ENCODE data around the gene TRIOBP. TPM values are rescaled to one million over a fixed set of nuclear protein-coding genes. Genes with fewer than 3 reads are reported as not detected.

Gene TRIOBP
- polyA plus RNA-seq, 2 donors, result 57.8 to 63.8 TPM

DNA sequence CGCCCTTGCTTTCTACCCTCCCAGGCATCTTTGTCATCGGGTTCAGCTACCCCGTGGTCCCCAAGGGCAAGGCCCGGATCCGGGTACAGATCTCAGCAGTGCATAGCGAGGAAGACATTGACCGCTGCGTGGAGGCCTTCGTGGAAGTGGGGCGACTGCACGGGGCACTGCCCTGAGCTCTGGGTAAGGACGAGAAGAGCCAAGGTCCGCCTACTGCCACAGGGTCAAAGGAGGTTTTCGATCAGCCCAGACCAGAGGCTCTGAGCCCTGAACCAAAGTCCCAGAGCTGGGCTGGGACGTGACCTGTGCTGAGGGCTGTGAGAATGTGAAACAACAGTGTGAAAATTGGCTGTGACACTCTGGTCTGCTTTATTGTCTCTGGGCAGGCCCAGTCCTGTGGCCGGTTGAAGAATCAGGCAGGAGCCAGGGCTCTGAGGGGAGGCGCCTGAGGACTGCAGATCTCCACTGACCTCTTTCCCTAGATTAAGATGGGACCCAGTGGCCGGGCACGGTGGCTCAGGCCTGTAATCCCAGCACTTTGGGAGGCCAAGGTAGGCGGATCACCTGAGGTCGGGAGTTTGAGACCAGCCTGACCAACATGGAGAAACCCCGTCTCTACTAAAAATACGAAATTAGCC lies 119.8 kb downstream of the TRIOBP start:
- 90 to 92% methylated on average over 22 to 23 of the region's 23 CpGs for WGBS, 2 donors
- peaks cover 3 to 17% of the 10 kb centered on the region in 2 donors for H3K36me3 ChIP-seq (ENCODE audit: control insufficient read depth in 2 of 2, insufficient read depth in 2 of 2, low read length in 1 of 2)
- no peak overlapping the region for H3K27ac ChIP-seq (ENCODE audit: low read depth in 2 of 2, low read length in 1 of 2)
- H3K27me3 ChIP-seq (ENCODE audit: control insufficient read depth in 1 of 2, insufficient read depth in 2 of 2, low read length in 2 of 2), result no peaks in the 10 kb centered on the region
- peaks cover 10 to 14% of the 10 kb centered on the region in 2 donors for H3K4me1 ChIP-seq (ENCODE audit: control insufficient read depth in 2 of 2, insufficient read depth in 2 of 2, low read length in 1 of 2)
- no peaks in the 10 kb centered on the region for H3K9me3 ChIP-seq (ENCODE audit: control insufficient read depth in 2 of 2, insufficient read depth in 1 of 2, low read depth in 1 of 2, low read length in 1 of 2)
- H3K4me3 ChIP-seq (ENCODE audit: low read depth in 1 of 2, low read length in 2 of 2), result no peak overlapping the region

DNA sequence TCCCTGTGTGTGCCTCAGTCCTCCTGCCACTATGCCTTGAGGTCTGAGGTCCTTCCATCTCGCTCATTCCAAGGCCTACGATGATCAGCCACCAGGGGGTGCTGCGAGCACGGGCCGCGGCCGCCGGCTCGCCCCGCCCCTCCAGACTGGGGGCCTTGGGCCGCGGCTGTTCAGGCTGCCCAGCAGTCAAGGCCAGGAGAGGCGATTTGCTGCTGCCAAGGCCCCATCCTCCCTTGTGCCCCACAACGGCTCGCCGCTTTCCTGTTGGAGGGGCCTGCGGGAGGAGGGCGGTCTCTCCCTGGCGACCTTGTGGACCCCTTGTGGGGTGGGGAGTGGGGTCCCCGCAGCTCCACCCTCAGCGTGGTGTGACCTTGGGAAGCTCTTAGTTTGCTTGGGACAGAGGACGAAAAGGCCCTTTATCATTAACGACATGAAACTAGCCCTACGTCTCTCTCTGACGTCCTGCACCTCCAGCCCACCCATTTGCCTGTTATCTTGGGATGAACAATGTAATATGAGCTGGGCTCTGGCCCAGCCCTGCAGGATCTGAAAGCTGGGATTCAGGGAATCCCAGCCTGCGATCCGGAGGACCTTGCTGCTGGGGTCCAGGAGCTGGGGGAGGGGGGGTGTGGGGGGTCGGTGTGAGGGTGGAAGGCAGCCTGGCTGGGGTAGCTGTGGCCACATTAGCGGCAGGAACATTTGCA lies 121.0 kb downstream of the TRIOBP start:
- Histone ChIP-seq H3K27ac (ENCODE audit: low read depth in 2 of 2, low read length in 1 of 2) (no peak overlapping the region), H3K9me3 (ENCODE audit: control insufficient read depth in 2 of 2, insufficient read depth in 1 of 2, low read depth in 1 of 2, low read length in 1 of 2) (no peaks in the 10 kb centered on the region), H3K4me3 (ENCODE audit: low read depth in 1 of 2, low read length in 2 of 2) (peak overlapping the region; percentile 7 to 29), H3K4me1 (ENCODE audit: control insufficient read depth in 2 of 2, insufficient read depth in 2 of 2, low read length in 1 of 2) (peaks cover 10 to 14% of the 10 kb centered on the region in 2 donors), H3K27me3 (ENCODE audit: control insufficient read depth in 1 of 2, insufficient read depth in 2 of 2, low read length in 2 of 2) (no peaks in the 10 kb centered on the region), H3K36me3 (ENCODE audit: control insufficient read depth in 2 of 2, insufficient read depth in 2 of 2, low read length in 1 of 2) (peaks cover 3 to 17% of the 10 kb centered on the region in 2 donors)
- WGBS, 2 donors, result 3 to 4% methylated on average over 27 to 29 of the region's 29 CpGs

- WGBS, 2 donors, result 2 to 3% methylated on average over 60 to 68 of the region's 68 CpGs
- no peaks in the 10 kb centered on the region for H3K27me3 ChIP-seq (ENCODE audit: control insufficient read depth in 1 of 2, insufficient read depth in 2 of 2, low read length in 2 of 2)
- no peaks in the 10 kb centered on the region for H3K9me3 ChIP-seq (ENCODE audit: control insufficient read depth in 2 of 2, insufficient read depth in 1 of 2, low read depth in 1 of 2, low read length in 1 of 2)
- peaks cover 10 to 14% of the 10 kb centered on the region in 2 donors for H3K4me1 ChIP-seq (ENCODE audit: control insufficient read depth in 2 of 2, insufficient read depth in 2 of 2, low read length in 1 of 2)
- H3K27ac ChIP-seq (ENCODE audit: low read depth in 2 of 2, low read length in 1 of 2), result no peak overlapping the region
- H3K36me3 ChIP-seq (ENCODE audit: control insufficient read depth in 2 of 2, insufficient read depth in 2 of 2, low read length in 1 of 2), result peaks cover 3 to 12% of the 10 kb centered on the region in 2 donors
- peak overlapping the region; percentile 12 to 29 for H3K4me3 ChIP-seq (ENCODE audit: low read depth in 1 of 2, low read length in 2 of 2)
Measured at GRCh38 chr22:37818409-37819104, 121.7 kb downstream of the TRIOBP start.

- WGBS, 2 donors, result 27 to 28% methylated on average over 13 to 14 of the region's 14 CpGs
- H3K9me3 ChIP-seq (ENCODE audit: control insufficient read depth in 2 of 2, insufficient read depth in 1 of 2, low read depth in 1 of 2, low read length in 1 of 2), result no peaks in the 10 kb centered on the region
- H3K27me3 ChIP-seq (ENCODE audit: control insufficient read depth in 1 of 2, insufficient read depth in 2 of 2, low read length in 2 of 2), result no peaks in the 10 kb centered on the region
- H3K4me1 ChIP-seq (ENCODE audit: control insufficient read depth in 2 of 2, insufficient read depth in 2 of 2, low read length in 1 of 2), result peaks cover 10 to 14% of the 10 kb centered on the region in 2 donors
- H3K27ac ChIP-seq (ENCODE audit: low read depth in 2 of 2, low read length in 1 of 2), result no peak overlapping the region
- peaks cover 3 to 12% of the 10 kb centered on the region in 2 donors for H3K36me3 ChIP-seq (ENCODE audit: control insufficient read depth in 2 of 2, insufficient read depth in 2 of 2, low read length in 1 of 2)
- H3K4me3 ChIP-seq (ENCODE audit: low read depth in 1 of 2, low read length in 2 of 2), result peak overlapping the region; percentile 12 to 29
Measured at GRCh38 chr22:37819105-37819433, 122.2 kb downstream of the TRIOBP start.

GRCh38 chr22:37820350-37820749 lies 123.5 kb downstream of the TRIOBP start:
- no peaks in the 10 kb centered on the region for H3K27me3 ChIP-seq (ENCODE audit: control insufficient read depth in 1 of 2, insufficient read depth in 2 of 2, low read length in 2 of 2)
- no peaks in the 10 kb centered on the region for H3K9me3 ChIP-seq (ENCODE audit: control insufficient read depth in 2 of 2, insufficient read depth in 1 of 2, low read depth in 1 of 2, low read length in 1 of 2)
- peaks cover 0 to 4% of the 10 kb centered on the region in 2 donors for H3K36me3 ChIP-seq (ENCODE audit: control insufficient read depth in 2 of 2, insufficient read depth in 2 of 2, low read length in 1 of 2)
- no peak overlapping the region for H3K27ac ChIP-seq (ENCODE audit: low read depth in 2 of 2, low read length in 1 of 2)
- H3K4me1 ChIP-seq (ENCODE audit: control insufficient read depth in 2 of 2, insufficient read depth in 2 of 2, low read length in 1 of 2), result peaks cover 19 to 23% of the 10 kb centered on the region in 2 donors
- H3K4me3 ChIP-seq (ENCODE audit: low read depth in 1 of 2, low read length in 2 of 2), result no peak overlapping the region
- 87 to 98% methylated on average over 5 of the region's 5 CpGs for WGBS, 2 donors

- Histone ChIP-seq H3K9me3 (ENCODE audit: control insufficient read depth in 2 of 2, insufficient read depth in 1 of 2, low read depth in 1 of 2, low read length in 1 of 2) (no peaks in the 10 kb centered on the region), H3K4me1 (ENCODE audit: control insufficient read depth in 2 of 2, insufficient read depth in 2 of 2, low read length in 1 of 2) (peaks cover 19 to 23% of the 10 kb centered on the region in 2 donors), H3K27ac (ENCODE audit: low read depth in 2 of 2, low read length in 1 of 2) (no peak overlapping the region), H3K27me3 (ENCODE audit: control insufficient read depth in 1 of 2, insufficient read depth in 2 of 2, low read length in 2 of 2) (no peaks in the 10 kb centered on the region), H3K36me3 (ENCODE audit: control insufficient read depth in 2 of 2, insufficient read depth in 2 of 2, low read length in 1 of 2) (no peaks in the 10 kb centered on the region), H3K4me3 (ENCODE audit: low read depth in 1 of 2, low read length in 2 of 2) (no peak overlapping the region)
- 54 to 62% methylated on average over 7 to 8 of the region's 8 CpGs for WGBS, 2 donors
Measured at GRCh38 chr22:37822079-37822833, 125.4 kb downstream of the TRIOBP start.

DNA sequence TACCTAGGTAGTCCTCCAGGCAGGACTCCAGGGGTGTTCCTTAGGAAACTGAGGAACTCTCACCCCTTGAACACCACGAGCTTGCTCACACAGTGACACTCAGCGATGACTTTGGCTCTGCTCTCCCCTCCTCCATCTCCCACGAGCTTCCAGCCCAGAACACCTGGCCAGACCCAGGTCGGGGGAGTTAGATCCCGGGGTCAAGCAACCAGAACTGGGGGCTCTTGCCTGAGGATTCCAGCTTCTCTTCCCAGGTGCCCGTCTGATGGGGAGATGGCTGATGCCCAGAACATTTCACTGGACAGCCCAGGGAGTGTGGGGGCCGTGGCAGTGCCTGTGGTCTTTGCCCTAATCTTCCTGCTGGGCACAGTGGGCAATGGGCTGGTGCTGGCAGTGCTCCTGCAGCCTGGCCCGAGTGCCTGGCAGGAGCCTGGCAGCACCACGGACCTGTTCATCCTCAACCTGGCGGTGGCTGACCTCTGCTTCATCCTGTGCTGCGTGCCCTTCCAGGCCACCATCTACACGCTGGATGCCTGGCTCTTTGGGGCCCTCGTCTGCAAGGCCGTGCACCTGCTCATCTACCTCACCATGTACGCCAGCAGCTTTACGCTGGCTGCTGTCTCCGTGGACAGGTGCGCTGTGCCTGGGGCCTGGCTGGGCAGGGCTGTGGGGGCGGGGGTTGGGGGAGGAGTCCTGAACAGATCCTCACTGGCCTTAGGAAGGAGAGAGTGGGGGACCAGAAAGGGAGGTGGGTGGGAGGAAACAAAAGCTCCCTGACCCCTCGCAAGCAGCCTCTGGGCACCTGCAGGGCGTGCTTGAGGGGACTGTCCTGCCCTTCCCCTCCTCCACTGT lies 126.5 kb downstream of the TRIOBP start, which contains the start of gene GALR3:
GALR3 (plus strand) TSS at position 249 of the 852 bp plus-strand sequence; CDS start at position 274, 25 bp downstream.
- 64 to 67% methylated on average over 21 of the region's 21 CpGs for WGBS, 2 donors
- no peaks in the 10 kb centered on the region for H3K27me3 ChIP-seq (ENCODE audit: control insufficient read depth in 1 of 2, insufficient read depth in 2 of 2, low read length in 2 of 2)

GRCh38 chr22:37824674-37825641 lies 128.1 kb downstream of the TRIOBP start:
- 8 to 13% methylated on average over 98 to 135 of the region's 135 CpGs for WGBS, 2 donors
- H3K27me3 ChIP-seq (ENCODE audit: control insufficient read depth in 1 of 2, insufficient read depth in 2 of 2, low read length in 2 of 2), result no peaks in the 10 kb centered on the region

More for the DNA sequence above, 126.5 kb downstream of the TRIOBP start, which contains the start of gene GALR3:
- Histone ChIP-seq H3K4me1 (ENCODE audit: control insufficient read depth in 2 of 2, insufficient read depth in 2 of 2, low read length in 1 of 2) (peaks cover 16 to 17% of the 10 kb centered on the region in 2 donors), H3K36me3 (ENCODE audit: control insufficient read depth in 2 of 2, insufficient read depth in 2 of 2, low read length in 1 of 2) (no peaks in the 10 kb centered on the region), H3K9me3 (ENCODE audit: control insufficient read depth in 2 of 2, insufficient read depth in 1 of 2, low read depth in 1 of 2, low read length in 1 of 2) (no peaks in the 10 kb centered on the region), H3K4me3 (ENCODE audit: low read depth in 1 of 2, low read length in 2 of 2) (no peak within 1 kb of the TSS), H3K27ac (ENCODE audit: low read depth in 2 of 2, low read length in 1 of 2) (no peak within 1 kb of the TSS)

More at GRCh38 chr22:37824674-37825641, 128.1 kb downstream of the TRIOBP start:
- Histone ChIP-seq H3K4me3 (ENCODE audit: low read depth in 1 of 2, low read length in 2 of 2) (peak overlapping the region; percentile 43 to 51), H3K36me3 (ENCODE audit: control insufficient read depth in 2 of 2, insufficient read depth in 2 of 2, low read length in 1 of 2) (peaks cover 0 to 8% of the 10 kb centered on the region in 2 donors), H3K9me3 (ENCODE audit: control insufficient read depth in 2 of 2, insufficient read depth in 1 of 2, low read depth in 1 of 2, low read length in 1 of 2) (no peaks in the 10 kb centered on the region), H3K27ac (ENCODE audit: low read depth in 2 of 2, low read length in 1 of 2) (no peak overlapping the region), H3K4me1 (ENCODE audit: control insufficient read depth in 2 of 2, insufficient read depth in 2 of 2, low read length in 1 of 2) (peaks cover 9% of the 10 kb centered on the region in 2 donors)

All from esophagus (tissue), 2 donors.